NCI-H1436 (cell line): ENCODE measurements around the gene OR11H7.
"Not testable (repeated sequence)": the region's sequence is repeated elsewhere in the genome, so short reads cannot be mapped to it uniquely, and the experiment has no call there.

ENCODE experiments used
- DNase-seq: peaks from one replicate; lab custom pipeline; 2025; lab: John Stamatoyannopoulos, UW

Gene OR11H7

GRCh38 chr14:20228681-20229080 is at the start of gene OR11H7:
Gene OR11H7 (plus strand): TSS chr14:20228981.
- DNase-seq, result no peak

GRCh38 chr14:20179218-20179617 is 49.6 kb upstream of the OR11H7 start:
- no peak for DNase-seq

- no peak for DNase-seq
These were observed 48.9 kb upstream of the OR11H7 start for GRCh38 chr14:20179880-20180279.

- DNase-seq, result no peak
These were observed 48.3 kb upstream of the OR11H7 start for GRCh38 chr14:20180486-20180885.

GRCh38 chr14:20184181-20184580 is 44.6 kb upstream of the OR11H7 start:
- no peak for DNase-seq

- no peak for DNase-seq
These were observed 38.2 kb upstream of the OR11H7 start, which contains the start of gene OR11G2 for GRCh38 chr14:20190596-20190995. Gene OR11G2 (plus strand): TSS chr14:20190896. CDS start chr14:20197438, 6,542 bp downstream.

GRCh38 chr14:20191396-20191795 is 37.4 kb upstream of the OR11H7 start:
- no peak for DNase-seq

GRCh38 chr14:20194101-20194500 is 34.7 kb upstream of the OR11H7 start:
- no peak for DNase-seq

- not testable (repeated sequence) for DNase-seq
These were observed 33.6 kb upstream of the OR11H7 start for GRCh38 chr14:20195170-20195569.

- no peak for DNase-seq
These were observed 32.9 kb upstream of the OR11H7 start for GRCh38 chr14:20195911-20196310.

GRCh38 chr14:20197459-20197858 is 31.3 kb upstream of the OR11H7 start:
- DNase-seq, result no peak

GRCh38 chr14:20198991-20199390 is 29.8 kb upstream of the OR11H7 start:
- no peak for DNase-seq

- DNase-seq, result no peak
These were observed 24.1 kb upstream of the OR11H7 start for GRCh38 chr14:20204721-20205120.

- DNase-seq, result no peak
These were observed 19.2 kb upstream of the OR11H7 start for GRCh38 chr14:20209595-20209994.

- DNase-seq, result not testable (repeated sequence)
These were observed 16.4 kb upstream of the OR11H7 start for GRCh38 chr14:20212406-20212805.

- no peak for DNase-seq
These were observed 13.6 kb upstream of the OR11H7 start for GRCh38 chr14:20215196-20215595.

- no peak for DNase-seq
These were observed 9.7 kb upstream of the OR11H7 start for GRCh38 chr14:20219033-20219432.

GRCh38 chr14:20223410-20223809 is 5.4 kb upstream of the OR11H7 start, which contains the start of gene OR11H6:
Gene OR11H6 (plus strand): TSS chr14:20223710. CDS start chr14:20223710, 0 bp downstream.
- DNase-seq, result no peak

GRCh38 chr14:20235415-20235814 is 6.6 kb downstream of the OR11H7 start:
- DNase-seq, result not testable (repeated sequence)

GRCh38 chr14:20247646-20248246 is 19.0 kb downstream of the OR11H7 start:
- DNase-seq, result peak; percentile 6

- no peak for DNase-seq
These were observed 33.9 kb downstream of the OR11H7 start for GRCh38 chr14:20262642-20263128.

- not testable (repeated sequence) for DNase-seq
These were observed 35.6 kb downstream of the OR11H7 start for GRCh38 chr14:20264361-20264760.

GRCh38 chr14:20274062-20274461 is 45.3 kb downstream of the OR11H7 start:
- no peak for DNase-seq

GRCh38 chr14:20277409-20277808 is 48.6 kb downstream of the OR11H7 start:
- no peak for DNase-seq
